ENCODE results near the gene ANK2. TPM values are rescaled to one million over a fixed set of nuclear protein-coding genes. Genes with fewer than 3 reads are reported as not detected.

ANK2 gene
- total and polyA plus RNA-seq, 4 donors = 1.1 to 61.2 (median 12.5) TPM

DNA sequence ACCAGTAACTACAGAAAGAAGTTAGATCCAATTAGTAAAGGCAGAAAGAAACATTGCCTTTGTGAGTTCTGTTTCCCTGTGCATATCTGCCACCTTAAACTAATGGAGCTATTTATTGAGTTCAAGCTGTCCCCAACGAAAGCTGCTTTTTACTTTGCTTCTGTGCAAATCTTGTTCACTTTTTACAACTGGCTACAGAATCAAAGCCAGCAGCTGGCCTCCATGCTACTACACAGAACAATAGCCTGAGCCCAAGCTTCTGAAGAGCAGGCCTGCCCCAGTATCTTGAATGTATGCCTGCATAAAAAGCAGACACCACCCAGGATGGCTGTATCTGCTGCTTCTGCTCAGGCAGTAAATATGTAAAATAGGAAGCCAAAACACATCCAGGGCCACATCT lies 28.1 kb downstream of the ANK2 start:
- no peaks in the 10 kb centered on the region for H3K9me3 ChIP-seq (ENCODE audit: control insufficient read depth in 4 of 4, insufficient read depth in 3 of 4, low read length in 3 of 4)
- 65 to 83% methylated on average over 1 of the region's 1 CpG for WGBS, 2 donors
- H3K36me3 ChIP-seq (ENCODE audit: control insufficient read depth in 4 of 4, insufficient read depth in 4 of 4, low read length in 4 of 4) = no peaks in the 10 kb centered on the region
- H3K27ac ChIP-seq (ENCODE audit: low read depth in 1 of 2, low read length in 1 of 2) = no peak overlapping the region
- H3K27me3 ChIP-seq (ENCODE audit: control insufficient read depth in 3 of 3, insufficient read depth in 3 of 3, low read length in 2 of 3) = no peaks in the 10 kb centered on the region
- DNase-seq (no peak), ATAC-seq (ENCODE audit: insufficient read depth, low FRiP score) (no peak)
- H3K9ac ChIP-seq (ENCODE audit: insufficient read depth in 1 of 2, low read length in 2 of 2) = no peak overlapping the region
- TF ChIP-seq CTCF (IDR thresholded peaks at IDR 0.05; ENCODE audit: control extremely low read depth, extremely low read depth) = no peak
- H3K4me1 ChIP-seq (ENCODE audit: control insufficient read depth in 5 of 5, insufficient read depth in 5 of 5, low read length in 5 of 5) = no peaks in the 10 kb centered on the region
- H3K4me3 ChIP-seq = no peak overlapping the region

DNA sequence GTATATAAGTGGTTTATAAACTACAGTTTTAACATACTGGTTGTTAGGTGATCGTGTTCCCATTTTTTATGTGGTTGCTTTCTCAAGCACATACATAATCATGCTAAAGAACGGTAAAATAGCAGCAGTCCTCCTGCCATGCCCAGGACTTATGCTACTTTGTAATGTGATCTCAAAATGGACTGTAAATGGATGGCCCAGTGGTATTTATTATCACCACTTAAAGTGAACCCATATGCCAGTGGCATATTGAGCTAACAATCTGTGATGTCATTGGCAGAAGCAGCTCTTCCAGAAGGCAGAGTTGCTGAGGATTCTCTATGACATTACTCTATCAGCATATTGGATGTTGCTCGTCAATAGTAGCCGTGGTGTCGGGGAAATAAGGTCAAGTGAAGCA lies 28.6 kb downstream of the ANK2 start:
- DNase-seq (no peak), ATAC-seq (ENCODE audit: insufficient read depth, low FRiP score) (no peak)

GRCh38 chr4:113080050-113080449 lies 30.6 kb downstream of the ANK2 start:
- Histone ChIP-seq H3K4me3 (no peak overlapping the region), H3K9me3 (ENCODE audit: control insufficient read depth in 4 of 4, insufficient read depth in 3 of 4, low read length in 3 of 4) (no peaks in the 10 kb centered on the region), H3K27ac (ENCODE audit: low read depth in 1 of 2, low read length in 1 of 2) (no peak overlapping the region), H3K4me1 (ENCODE audit: control insufficient read depth in 5 of 5, insufficient read depth in 5 of 5, low read length in 5 of 5) (no peaks in the 10 kb centered on the region), H3K36me3 (ENCODE audit: control insufficient read depth in 4 of 4, insufficient read depth in 4 of 4, low read length in 4 of 4) (no peaks in the 10 kb centered on the region), H3K9ac (ENCODE audit: insufficient read depth in 1 of 2, low read length in 2 of 2) (no peak overlapping the region), H3K27me3 (ENCODE audit: control insufficient read depth in 3 of 3, insufficient read depth in 3 of 3, low read length in 2 of 3) (no peaks in the 10 kb centered on the region)
- no peak for TF ChIP-seq CTCF (IDR thresholded peaks at IDR 0.05; ENCODE audit: control extremely low read depth, extremely low read depth)
- 86 to 93% methylated on average over 9 of the region's 9 CpGs for WGBS, 2 donors
- ATAC-seq (ENCODE audit: insufficient read depth, low FRiP score) (no peak), DNase-seq (no peak)

More for the DNA sequence above, 28.6 kb downstream of the ANK2 start:
- Histone ChIP-seq H3K27ac (ENCODE audit: low read depth in 1 of 2, low read length in 1 of 2) (no peak overlapping the region), H3K4me3 (no peak overlapping the region), H3K27me3 (ENCODE audit: control insufficient read depth in 3 of 3, insufficient read depth in 3 of 3, low read length in 2 of 3) (no peaks in the 10 kb centered on the region), H3K36me3 (ENCODE audit: control insufficient read depth in 4 of 4, insufficient read depth in 4 of 4, low read length in 4 of 4) (no peaks in the 10 kb centered on the region), H3K4me1 (ENCODE audit: control insufficient read depth in 5 of 5, insufficient read depth in 5 of 5, low read length in 5 of 5) (no peaks in the 10 kb centered on the region), H3K9ac (ENCODE audit: insufficient read depth in 1 of 2, low read length in 2 of 2) (no peak overlapping the region), H3K9me3 (ENCODE audit: control insufficient read depth in 4 of 4, insufficient read depth in 3 of 4, low read length in 3 of 4) (no peaks in the 10 kb centered on the region)
- no peak for TF ChIP-seq CTCF (IDR thresholded peaks at IDR 0.05; ENCODE audit: control extremely low read depth, extremely low read depth)
- 94% methylated on average over 5 of the region's 5 CpGs for WGBS, 2 donors

DNA sequence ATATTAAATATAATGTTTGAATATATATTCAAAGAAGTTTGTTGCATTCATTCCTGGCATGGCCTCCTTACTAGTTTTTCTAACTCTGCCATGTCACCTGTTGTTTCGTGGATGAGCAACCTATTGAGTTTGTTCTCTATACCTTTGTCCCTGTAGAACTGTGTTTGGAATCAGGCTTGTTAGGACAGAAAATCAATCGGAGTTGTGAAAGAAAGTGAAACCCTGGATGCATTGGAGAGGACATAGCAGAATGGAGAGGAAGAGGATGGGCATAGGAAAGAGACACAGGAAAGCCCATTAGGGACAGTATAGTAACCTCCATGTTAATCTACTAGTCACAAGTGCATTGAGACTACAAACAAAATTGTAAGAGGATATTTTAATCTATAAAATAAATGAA lies 31.2 kb downstream of the ANK2 start:
- Histone ChIP-seq H3K9me3 (ENCODE audit: control insufficient read depth in 4 of 4, insufficient read depth in 3 of 4, low read length in 3 of 4) (no peaks in the 10 kb centered on the region), H3K4me3 (no peak overlapping the region), H3K36me3 (ENCODE audit: control insufficient read depth in 4 of 4, insufficient read depth in 4 of 4, low read length in 4 of 4) (no peaks in the 10 kb centered on the region), H3K9ac (ENCODE audit: insufficient read depth in 1 of 2, low read length in 2 of 2) (no peak overlapping the region), H3K27ac (ENCODE audit: low read depth in 1 of 2, low read length in 1 of 2) (no peak overlapping the region), H3K27me3 (ENCODE audit: control insufficient read depth in 3 of 3, insufficient read depth in 3 of 3, low read length in 2 of 3) (no peaks in the 10 kb centered on the region), H3K4me1 (ENCODE audit: control insufficient read depth in 5 of 5, insufficient read depth in 5 of 5, low read length in 5 of 5) (no peaks in the 10 kb centered on the region)
- DNase-seq (no peak), ATAC-seq (ENCODE audit: insufficient read depth, low FRiP score) (no peak)
- TF ChIP-seq CTCF (IDR thresholded peaks at IDR 0.05; ENCODE audit: control extremely low read depth, extremely low read depth) = no peak
- WGBS, 2 donors = 43 to 66% methylated on average over 2 of the region's 2 CpGs
